ENCODE data around the gene IGF1R. TPM values are rescaled to one million over a fixed set of nuclear protein-coding genes. Genes with fewer than 3 reads are reported as not detected.

IGF1R gene
- total RNA-seq, 2 donors from 2014 or later = 32.1 to 64.1 TPM

DNA sequence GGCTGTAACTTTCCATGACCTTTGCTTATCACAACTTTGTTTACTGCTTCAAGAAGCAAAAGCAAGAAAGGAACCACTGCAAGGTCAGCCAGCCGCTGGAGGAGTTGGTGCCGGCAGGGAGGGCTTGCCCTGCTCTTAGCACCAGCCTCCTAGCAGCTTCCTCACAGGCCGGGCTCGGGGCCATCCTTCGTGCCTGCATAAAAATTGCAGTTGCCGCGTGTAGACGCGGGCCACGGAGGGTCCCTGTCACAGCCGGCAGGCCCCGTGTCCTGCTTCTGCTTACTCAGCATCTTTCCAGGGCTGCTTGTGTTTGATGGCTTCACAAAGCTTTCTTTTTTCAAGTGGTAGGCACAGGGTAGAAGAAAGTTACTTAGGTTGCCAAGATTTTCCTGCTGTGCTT lies 274.8 kb downstream of the IGF1R start:
- no peaks in the 10 kb centered on the region for H3K9me3 ChIP-seq
- TF ChIP-seq, protein P1, sequence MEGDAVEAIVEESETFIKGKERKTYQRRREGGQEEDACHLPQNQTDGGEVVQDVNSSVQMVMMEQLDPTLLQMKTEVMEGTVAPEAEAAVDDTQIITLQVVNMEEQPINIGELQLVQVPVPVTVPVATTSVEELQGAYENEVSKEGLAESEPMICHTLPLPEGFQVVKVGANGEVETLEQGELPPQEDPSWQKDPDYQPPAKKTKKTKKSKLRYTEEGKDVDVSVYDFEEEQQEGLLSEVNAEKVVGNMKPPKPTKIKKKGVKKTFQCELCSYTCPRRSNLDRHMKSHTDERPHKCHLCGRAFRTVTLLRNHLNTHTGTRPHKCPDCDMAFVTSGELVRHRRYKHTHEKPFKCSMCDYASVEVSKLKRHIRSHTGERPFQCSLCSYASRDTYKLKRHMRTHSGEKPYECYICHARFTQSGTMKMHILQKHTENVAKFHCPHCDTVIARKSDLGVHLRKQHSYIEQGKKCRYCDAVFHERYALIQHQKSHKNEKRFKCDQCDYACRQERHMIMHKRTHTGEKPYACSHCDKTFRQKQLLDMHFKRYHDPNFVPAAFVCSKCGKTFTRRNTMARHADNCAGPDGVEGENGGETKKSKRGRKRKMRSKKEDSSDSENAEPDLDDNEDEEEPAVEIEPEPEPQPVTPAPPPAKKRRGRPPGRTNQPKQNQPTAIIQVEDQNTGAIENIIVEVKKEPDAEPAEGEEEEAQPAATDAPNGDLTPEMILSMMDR (IDR thresholded peaks at IDR 0.05) = no peak
- H3K27ac ChIP-seq = no peak overlapping the region
- DNase-seq (ENCODE audit: low spot score) = no peak
- H3K36me3 ChIP-seq = peaks cover 57% of the 10 kb centered on the region
- H3K4me1 ChIP-seq = peaks cover 0 to 38% of the 10 kb centered on the region in 2 donors
- no peaks in the 10 kb centered on the region for H3K27me3 ChIP-seq
- no peak overlapping the region for H3K4me3 ChIP-seq

DNA sequence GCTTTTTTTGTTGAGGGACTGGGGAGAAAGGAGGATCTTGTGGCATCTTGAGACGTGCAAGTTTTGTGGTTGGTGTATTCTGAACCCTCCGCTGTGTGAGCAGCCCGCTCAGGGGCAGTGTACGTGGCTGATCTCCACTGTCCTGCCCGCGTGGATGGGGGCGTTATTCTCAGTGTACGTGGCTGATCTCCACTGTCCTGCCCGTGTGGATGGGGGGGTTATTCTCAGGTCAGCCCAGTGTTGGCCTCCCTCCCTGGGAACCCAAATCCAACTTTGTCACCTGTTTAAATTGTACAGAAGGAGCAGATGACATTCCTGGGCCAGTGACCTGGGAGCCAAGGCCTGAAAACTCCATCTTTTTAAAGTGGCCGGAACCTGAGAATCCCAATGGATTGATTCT lies 275.2 kb downstream of the IGF1R start:
- Histone ChIP-seq H3K36me3 (peaks cover 54% of the 10 kb centered on the region), H3K4me3 (no peak overlapping the region), H3K9me3 (no peaks in the 10 kb centered on the region), H3K27me3 (no peaks in the 10 kb centered on the region), H3K27ac (peak overlapping the region in 1 of 2 donors; percentile 36), H3K4me1 (peaks cover 0 to 38% of the 10 kb centered on the region in 2 donors)
- TF ChIP-seq, protein P1 (IDR thresholded peaks at IDR 0.05) = no peak
- DNase-seq (ENCODE audit: low spot score) = no peak

DNA sequence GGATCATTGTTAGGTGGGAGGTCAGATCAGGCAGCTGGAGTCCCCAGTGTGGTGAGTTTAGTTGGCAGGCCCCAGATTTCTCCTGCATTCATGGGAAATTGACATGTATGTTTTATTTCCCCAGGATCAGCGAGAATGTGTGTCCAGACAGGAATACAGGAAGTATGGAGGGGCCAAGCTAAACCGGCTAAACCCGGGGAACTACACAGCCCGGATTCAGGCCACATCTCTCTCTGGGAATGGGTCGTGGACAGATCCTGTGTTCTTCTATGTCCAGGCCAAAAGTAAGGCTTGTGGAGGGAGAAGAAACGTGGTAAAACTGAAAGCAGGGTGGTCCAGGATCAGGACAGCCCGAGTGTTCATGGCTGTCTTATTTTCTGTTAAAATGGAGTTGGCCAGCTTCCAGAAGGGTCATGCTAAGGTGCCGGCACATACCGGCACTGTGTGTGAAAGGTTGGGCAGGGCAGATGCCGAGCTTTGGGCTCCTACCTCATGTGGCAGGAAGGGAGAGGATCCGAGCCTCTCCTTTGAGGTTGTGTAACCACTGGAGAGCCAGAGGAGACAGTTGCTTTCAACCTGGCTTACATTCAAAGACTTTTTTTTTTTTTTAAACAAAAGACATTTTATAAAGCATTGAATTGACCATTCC lies 276.2 kb downstream of the IGF1R start:
- Histone ChIP-seq H3K27me3 (no peaks in the 10 kb centered on the region), H3K9me3 (no peaks in the 10 kb centered on the region), H3K4me3 (no peak overlapping the region), H3K27ac (peak overlapping the region; percentile 26 to 36), H3K36me3 (peaks cover 51% of the 10 kb centered on the region), H3K4me1 (peaks cover 0 to 38% of the 10 kb centered on the region in 2 donors)
- no peak for DNase-seq (ENCODE audit: low spot score)
- TF ChIP-seq, protein P1 (IDR thresholded peaks at IDR 0.05) = no peak

DNA sequence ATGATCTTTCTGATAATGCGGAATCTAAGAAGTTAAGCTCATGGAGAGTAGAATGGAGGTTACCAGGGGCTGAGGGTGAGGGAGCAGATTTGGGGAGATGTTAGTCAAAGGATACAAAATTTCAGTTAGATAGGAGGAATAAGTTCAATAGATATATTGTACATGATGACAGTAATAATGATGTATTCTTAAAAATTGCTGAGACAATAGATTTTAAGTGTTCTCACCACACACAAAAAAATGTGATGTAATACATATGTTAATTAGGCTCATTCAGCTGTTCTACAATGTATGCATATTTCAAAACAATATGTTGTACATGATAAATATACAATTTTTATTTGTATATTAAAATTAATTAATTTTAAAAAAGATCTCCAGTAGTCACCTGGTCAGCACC lies 277.9 kb downstream of the IGF1R start:
- TF ChIP-seq, protein P1 (IDR thresholded peaks at IDR 0.05) = no peak
- peaks cover 59% of the 10 kb centered on the region for H3K36me3 ChIP-seq
- H3K4me3 ChIP-seq = no peak overlapping the region
- no peaks in the 10 kb centered on the region for H3K9me3 ChIP-seq
- peaks cover 0 to 26% of the 10 kb centered on the region in 2 donors for H3K4me1 ChIP-seq
- H3K27ac ChIP-seq = peak overlapping the region in 1 of 2 donors; percentile 44
- no peaks in the 10 kb centered on the region for H3K27me3 ChIP-seq
- DNase-seq (ENCODE audit: low spot score) = no peak

DNA sequence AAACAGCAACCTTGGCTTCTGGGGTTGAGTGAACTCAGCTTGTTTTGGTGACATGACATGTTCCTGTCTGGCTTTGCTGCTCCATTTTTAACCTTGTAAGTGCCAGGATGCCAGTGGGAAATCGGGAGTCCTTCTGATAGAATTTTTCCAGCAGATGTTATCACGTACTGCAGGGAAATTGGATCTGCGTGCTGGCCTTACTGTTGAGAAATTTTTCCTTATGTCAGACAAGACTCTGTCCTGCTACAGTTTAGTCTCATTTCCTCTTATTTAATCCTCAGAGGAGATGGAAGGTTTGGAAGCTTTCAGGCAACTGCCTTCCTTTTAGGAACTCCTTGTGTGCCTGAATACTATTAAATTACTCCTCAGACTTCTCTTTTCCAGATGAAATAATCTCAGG lies 278.7 kb downstream of the IGF1R start:
- Histone ChIP-seq H3K4me3 (no peak overlapping the region), H3K27me3 (no peaks in the 10 kb centered on the region), H3K36me3 (peaks cover 59% of the 10 kb centered on the region), H3K9me3 (no peaks in the 10 kb centered on the region), H3K27ac (peak overlapping the region; percentile 35 to 44), H3K4me1 (peaks cover 0 to 26% of the 10 kb centered on the region in 2 donors)
- DNase-seq (ENCODE audit: low spot score) = no peak
- TF ChIP-seq, protein P1 (IDR thresholded peaks at IDR 0.05) = no peak

DNA sequence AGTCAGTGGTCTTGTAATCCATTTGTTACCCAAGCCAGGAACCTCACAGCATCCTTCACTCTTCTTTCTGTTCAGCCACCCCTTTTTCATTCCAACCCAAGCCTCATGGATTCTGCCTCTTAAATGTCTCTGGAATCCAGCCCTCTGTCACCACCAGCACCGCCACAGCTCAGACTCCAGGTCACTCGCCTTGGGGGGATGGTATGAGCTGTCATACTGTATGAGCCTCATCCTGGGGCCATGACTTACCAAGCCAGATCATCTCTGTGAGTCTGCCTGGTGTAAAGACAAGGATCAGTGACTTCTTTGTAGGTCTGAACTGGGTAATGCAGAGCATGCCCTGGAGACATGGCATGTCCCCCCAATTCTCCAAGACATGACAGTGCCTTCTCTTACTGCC lies 279.7 kb downstream of the IGF1R start:
- TF ChIP-seq, protein P1 (IDR thresholded peaks at IDR 0.05) = no peak
- H3K4me3 ChIP-seq = no peak overlapping the region
- DNase-seq (ENCODE audit: low spot score) = no peak
- peak overlapping the region; percentile 35 to 44 for H3K27ac ChIP-seq
- H3K36me3 ChIP-seq = peaks cover 59% of the 10 kb centered on the region
- H3K27me3 ChIP-seq = no peaks in the 10 kb centered on the region
- peaks cover 0 to 26% of the 10 kb centered on the region in 2 donors for H3K4me1 ChIP-seq
- H3K9me3 ChIP-seq = no peaks in the 10 kb centered on the region

All from right atrium auricular region (tissue), 2 donors.